SK-N-SH (cell line): ENCODE data around the gene CBFA2T2.

Experiments
- CTCF ChIP-seq: fragments of 200-600 bp; sonication (generic); IDR thresholded peaks from 2 replicates; pipeline ENCODE4 v1.6.1; 2017; ENCODE audit warnings: antibody characterized with exemption, mild to moderate bottlenecking, moderate library complexity
- MXI1 ChIP-seq: IDR thresholded peaks from 2 replicates; pipeline ENCODE4 v1.6.1; 2012; ENCODE audit warnings: mild to moderate bottlenecking, low read depth, low read length, improper control_type of control experiment

GRCh38 chr20:33445881-33446625 is 43.8 kb upstream of the CBFA2T2 start:
- TF ChIP-seq CTCF = no peak
- no peak for TF ChIP-seq MXI1
